Measurements from ENCODE around the gene SMIM8.

Gene SMIM8

DNA sequence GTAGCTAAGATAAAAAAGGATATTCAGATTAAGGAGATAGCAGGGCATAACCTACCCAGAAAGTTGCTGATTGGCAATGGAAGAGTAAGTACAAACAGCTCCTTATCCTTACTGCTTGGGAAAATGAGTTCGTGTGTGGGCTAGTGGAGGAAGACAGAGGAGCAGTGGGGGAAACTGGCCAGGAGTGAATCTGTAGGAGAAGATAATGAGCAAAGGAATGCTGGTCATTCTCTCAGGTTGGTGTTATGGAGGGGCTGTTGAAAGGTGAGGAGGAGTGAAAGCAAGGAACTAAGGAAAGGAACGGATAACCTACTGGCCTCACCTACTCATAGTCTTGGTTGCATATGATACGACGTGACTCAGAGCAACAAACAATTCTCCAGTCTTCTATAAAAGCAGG is 14.0 kb downstream of the SMIM8 start:
- no peak for DNase-seq

DNA sequence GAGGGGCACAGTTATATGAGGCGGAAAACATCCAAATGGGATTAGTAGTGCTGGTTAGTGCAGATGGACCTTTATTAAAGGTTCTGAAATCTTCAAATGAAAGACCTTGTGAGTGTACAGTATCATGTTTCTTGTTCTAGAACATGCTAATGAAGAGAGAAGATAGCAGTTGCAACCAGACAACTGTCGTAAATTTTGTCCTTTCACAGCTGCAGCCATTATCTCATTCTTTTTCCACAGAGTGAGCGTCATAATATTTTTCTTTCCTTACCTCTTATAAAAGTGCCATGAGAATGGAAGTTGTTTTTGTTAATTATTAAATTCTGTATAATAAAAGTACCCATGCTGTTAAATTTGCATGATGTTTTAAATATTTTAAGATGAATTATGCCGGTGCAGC is 17.8 kb downstream of the SMIM8 start:
- no peak for DNase-seq

DNA sequence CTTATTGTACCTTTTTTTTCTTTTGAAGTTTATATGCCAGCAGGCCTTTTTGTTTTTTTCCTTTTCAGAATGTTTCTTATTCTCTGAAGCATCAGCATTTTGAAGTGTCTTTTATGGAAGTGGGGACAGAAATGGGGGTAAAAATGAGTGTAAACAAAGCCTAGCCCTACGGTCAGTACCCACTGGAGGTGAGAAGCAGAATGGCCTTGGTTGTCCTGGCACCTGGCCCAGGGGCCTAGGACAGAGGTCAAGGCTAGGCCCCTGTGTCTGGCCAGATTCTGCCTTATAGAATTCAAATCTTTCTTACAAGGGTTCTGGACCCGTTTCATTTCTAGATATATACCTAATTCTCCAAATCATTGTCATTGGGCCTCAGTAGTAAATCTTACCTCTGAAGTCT is 18.8 kb downstream of the SMIM8 start:
- DNase-seq: no peak

DNA sequence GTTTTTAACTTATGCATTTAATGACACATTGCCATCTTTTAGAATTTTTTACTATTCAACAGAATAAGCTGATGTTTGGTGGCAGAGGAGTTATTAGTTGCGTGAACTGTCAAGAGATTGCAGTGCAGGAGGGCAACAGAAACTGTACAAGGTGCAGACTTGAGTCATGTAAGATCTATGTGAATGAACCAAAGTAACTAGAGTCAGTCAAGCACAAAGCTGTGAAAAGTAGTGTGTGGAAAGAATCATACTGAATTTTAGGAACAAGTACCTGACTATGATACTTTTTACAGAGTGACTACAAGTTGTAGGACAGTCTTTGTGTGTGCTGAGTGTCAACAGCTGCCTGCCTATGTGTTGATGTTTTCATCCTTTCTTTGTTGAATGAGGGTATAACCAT is 19.5 kb downstream of the SMIM8 start:
- DNase-seq: no peak

DNA sequence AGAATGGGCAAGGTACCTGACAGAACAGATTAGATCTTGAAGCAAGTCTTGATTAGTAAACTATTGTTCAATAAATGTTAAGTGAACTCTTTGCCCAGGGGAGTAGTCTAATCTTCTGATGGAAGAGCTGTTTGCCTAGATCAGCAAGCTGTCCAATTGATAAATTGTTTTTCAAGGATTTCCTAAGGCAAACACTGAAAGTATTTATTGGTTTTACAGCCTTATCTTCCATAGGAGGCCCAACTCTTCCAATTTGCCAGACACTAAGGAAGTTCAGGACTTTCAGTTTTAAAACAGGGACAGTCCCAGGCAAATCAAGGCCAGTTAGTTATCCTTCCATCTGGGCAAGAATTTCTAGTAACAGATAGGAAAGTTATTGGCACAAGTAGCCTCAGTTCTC is 20.4 kb downstream of the SMIM8 start:
- no peak for DNase-seq

DNA sequence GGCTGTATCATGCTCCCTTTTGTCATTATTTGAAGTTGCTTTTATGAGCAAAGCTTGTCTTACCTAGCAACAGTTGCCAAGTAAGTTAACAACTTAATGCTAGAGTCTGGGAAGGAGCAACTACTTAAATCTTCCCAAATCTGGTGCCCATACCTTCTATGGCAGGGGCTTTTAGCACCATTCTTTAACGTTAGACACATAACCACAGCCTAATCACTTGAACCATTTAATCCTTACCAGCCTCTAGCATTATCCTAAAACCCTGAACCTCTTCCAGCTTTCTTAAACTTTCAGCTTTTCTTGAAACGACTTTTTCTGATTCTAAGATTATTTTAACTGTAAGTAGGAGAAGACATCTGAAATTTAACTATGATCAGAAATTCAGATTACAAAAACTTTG is 22.3 kb downstream of the SMIM8 start, which contains the start of gene C6orf163:
TSS of gene C6orf163 (plus strand) at position 83 of the 400 bp plus-strand sequence. CDS start at position 370, 287 bp downstream.
- no peak for DNase-seq

DNA sequence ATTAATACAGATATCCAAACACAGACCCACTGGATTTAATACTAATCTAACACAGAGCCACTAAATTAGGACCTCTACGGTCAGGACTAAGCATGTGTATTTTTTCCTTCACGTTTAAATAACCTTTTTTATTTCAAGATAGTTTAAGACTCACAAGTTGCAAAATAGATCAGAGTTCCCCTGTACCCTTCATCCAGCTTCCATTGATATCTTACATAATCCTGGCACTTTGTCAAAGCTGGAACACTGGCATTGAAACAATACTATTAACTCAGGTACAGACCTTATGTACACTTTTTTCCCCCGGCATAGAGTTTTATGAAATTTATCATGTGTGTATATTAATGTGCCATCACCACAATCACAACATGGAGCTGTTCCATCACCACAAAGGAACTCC is 24.3 kb downstream of the SMIM8 start:
- DNase-seq: no peak

DNA sequence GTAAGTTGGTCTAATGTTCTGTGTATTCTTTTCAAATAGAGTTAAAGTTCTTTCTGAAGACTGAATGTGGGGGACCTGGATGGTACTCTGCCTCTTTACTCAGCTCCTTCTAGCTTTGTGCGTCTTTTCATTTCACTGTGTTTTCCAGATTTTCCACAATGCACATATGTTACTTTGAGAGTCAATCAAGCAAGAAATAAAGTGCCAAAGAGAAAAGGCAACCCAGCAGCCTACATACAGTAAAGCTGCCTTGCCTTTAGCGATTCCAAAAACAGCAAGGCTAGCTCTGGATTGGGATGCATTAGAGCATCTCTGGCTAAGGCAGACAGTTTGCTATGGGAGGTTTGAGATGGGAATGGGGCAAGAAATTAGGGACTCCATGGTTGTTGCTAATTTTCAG is 27.5 kb downstream of the SMIM8 start:
- DNase-seq: no peak

DNA sequence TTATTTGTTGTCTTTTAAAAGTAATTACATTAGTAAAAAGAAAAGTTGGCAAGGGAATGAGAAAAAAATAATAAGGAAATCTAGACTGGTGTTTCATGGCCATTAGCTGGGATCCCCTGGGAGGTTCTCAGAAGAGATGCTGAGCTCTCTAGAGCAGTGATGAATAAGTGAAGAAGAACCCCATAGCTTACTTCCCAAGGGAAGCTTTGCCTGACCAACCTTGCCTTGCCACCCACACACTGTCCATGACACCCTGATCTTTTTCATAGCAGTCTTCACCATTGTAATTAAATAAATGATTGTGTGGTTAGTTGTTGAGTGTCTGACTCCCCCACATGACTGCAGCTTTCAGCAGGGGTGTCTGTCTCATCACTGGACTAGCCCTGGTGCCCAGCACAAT is 28.1 kb downstream of the SMIM8 start:
- DNase-seq: no peak

DNA sequence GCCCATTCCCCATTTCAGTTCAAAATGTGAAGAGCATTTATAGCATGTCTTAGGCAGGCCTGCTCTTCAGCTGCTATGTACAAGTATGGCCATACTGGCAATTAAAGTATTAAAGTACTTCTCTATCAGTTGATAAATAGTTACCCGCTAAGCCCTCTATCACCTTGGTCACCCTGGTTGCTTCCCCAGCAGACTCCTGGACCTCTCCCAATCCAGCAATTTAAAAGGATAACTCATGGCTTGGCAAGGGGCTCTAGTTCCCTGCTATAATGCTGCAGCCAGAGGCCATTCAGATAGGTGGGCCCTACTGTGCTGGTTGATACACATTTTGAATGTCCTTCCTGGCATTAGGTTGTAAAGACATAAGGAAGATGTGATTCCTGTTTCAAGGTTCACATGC is 29.2 kb downstream of the SMIM8 start:
- no peak for DNase-seq

DNA sequence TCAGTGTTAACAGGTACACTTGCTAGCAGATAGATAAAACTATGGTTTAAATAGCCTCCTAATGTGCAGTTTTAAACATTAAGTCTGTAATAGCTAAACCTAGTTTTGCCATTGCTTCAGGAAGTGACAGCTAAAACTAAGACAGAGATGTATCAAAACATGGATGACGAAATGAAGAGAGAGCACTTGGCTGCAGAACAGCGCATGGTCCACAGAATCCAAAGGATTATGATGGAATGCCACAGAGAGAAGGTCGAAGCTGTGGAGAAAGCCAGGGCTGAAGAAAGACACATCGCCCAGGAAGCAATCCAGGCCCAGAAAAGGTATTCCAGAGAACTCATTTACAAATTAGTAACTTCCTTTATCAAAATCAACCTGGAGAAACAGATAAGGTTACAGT is 33.8 kb downstream of the SMIM8 start:
- DNase-seq: no peak

DNA sequence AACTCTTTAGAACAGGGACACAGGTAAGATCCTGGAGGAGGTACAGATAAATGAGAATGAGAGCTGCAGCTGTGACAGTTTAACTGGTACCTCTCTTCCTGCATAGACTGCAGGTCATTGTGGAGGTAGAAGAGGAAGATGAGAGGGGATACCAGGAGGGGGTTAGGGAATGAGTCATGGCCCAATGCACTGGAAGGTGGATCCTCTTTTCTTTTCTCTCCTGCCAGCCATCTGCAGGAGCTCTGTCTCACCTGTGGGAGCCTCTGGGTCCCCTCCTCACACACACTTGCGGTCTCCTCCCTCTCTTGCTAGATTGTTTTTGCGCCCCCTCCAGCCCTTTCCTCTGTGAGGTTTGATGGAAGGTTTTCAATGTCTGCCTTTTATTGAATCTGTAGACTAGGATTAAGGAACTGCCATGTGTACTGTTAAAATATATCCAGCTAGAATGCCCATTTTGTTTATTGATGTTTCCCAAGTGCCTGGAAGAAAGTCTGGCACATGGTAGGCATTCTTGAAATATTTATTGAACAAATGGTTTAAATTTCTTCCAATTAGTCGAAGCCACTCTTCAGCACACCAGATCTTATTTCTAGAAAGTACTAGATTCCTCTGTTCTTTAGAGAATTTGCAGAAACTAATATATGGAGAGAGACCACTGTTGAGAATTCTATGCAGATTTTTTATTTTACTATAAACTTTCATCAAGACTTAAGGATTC is 35.2 kb downstream of the SMIM8 start:
- no peak for DNase-seq

DNA sequence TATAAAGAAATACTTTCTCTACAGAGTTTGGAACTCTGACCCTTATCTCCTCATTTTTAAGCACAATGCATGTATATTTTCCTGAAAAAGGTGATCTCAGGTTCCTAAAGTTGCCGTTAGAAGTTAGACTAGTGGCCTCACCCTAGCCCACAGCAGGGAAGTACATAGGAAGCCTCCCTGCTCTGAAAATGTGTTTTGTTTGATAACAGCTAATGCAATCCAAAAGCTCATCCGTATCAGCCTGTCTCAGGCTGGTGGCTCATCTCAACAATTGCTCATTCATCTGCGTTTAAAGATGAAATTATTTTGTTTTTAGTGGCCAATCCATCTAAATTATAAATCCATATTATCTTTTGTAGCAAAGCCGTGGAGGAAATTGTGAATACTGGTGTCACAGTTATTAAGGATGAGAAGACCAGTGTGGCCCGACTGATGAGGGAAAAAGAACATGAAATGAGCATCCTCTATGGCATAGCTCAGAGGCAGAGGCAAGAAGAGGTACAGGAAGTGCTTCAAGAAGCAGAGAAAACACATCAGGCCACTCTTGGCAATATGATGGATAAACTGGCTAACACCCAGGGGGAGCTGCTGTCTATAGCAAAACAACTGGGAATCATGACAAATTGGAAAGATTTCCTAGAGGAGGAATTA is 42.3 kb downstream of the SMIM8 start:
- no peak for DNase-seq

DNA sequence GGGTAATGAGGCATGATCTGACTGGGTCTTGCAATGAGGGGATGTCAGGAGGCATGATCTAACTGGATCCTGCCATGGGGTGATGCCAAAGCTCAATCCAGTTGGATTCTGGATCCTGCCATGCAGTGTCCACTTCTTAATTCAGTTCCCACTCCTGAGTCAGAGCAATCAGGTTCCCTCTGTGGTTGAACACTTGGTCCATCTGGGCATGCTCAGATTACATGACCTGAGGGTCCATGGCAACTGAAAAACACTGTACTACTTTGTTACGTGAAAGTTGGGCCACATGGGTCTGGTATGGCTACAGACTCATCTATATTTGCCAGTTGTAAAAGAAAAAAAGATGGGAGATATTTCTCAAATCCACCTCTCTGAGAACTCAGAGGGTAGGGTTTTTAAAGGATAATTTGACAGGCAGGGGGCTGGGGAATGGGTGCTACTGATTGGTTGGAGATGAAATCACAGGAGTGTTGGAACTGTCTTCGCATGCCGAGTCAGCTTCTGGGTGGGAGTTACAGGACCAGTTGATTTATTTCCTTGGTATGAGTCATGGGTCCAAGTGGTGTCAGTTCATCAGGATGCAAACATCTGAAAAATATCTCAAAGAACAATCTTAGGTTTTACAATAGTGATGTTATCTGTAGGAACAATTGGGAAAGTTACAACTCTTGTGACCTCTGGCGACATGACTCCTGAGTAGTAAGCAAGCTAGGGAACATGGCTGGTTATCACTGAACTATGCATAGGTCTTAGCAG is 43.9 kb downstream of the SMIM8 start:
- DNase-seq: no peak

DNA sequence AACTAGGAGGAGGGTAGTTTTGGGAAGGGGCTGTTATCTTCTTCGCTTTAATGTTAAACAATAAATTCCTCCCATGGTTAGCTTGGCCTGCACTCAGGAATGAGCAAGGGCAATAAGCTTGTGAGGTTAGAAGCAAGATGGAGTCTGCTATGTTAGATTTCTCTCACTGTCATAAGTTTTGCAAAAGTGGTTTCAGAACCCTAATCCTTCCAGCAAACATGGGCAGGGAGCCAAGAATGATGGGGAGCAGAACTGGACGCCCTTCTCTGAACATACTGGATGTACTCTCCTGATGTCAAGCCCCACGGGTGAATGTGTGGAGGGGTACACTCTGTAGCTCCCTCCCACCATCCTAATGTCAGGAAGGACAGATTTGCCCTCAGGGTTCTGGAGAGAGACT is 44.5 kb downstream of the SMIM8 start:
- DNase-seq: no peak

DNA sequence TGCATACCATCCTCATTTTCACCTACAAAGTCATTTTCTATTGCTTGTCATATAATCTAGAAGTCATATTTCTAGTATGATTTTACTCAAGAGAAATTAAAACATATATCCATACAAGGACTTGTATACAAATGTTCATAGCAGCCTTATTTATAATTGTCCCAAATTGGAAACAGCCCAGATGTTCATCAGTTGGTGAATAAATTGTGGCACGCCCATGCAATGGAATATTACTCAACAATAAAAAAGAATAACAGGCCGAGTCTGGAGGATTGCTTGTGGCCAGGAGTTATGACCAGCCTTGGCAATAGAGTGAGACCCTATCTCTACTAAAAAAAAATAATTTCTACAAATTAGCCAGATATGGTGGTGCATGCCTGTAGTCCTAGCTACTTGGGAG is 51.0 kb downstream of the SMIM8 start:
- DNase-seq: no peak

DNA sequence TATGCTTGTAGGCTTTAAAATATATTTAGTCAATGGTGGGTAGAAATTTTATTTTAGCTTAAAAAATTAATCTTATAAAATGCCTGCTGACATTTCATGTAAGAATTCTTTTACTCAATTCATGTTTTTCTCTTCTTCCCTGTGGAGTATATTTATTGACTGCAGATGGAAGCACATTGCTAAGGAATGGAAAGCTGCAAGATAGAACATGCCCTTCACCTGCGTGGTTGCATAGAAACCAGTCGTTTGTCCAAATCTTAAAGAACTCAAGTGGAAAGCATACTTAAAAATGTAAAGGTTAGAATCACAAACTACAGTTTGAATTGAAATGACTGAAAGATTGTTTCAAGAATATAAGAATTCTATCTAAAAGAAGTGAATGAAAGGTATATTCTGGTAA is 52.9 kb downstream of the SMIM8 start:
- DNase-seq: no peak

DNA sequence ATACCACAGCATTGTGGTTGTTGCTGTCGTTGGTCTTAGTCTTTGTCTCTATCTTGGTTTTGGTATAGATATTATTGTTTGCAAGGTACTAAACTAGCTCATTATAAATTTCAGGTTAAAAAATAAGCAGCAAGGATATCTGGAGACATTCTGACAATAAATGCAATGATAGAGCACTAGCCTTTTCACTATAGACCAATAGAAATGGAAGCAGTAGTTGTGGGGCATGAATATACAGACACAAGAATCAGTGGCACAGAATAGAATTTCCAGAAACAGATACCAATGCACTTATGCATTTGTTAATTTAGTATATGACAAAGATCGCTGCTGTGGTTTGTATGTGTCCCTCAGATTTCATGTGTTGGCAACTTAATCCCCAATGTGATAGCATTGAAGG is 54.3 kb downstream of the SMIM8 start:
- DNase-seq: no peak

DNA sequence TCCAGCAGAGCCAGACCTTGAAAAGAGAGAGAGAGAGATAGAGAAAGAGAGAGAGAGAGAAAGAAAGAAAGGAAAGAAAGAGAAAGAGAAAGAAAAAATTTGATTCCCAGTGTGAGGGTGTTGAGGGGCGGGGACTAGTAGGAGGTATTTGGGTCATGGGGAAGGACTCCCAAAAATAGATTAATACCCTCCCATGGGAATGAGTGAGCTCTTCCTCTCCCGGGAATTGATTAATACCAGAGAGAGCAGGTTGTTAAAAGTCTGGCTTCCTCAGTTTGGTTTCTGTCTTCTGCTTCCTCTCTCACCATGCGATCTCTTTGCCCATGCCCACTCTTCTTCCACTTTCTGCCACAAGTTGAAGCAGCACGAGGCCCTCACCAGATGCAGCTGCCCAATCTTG is 56.6 kb downstream of the SMIM8 start:
- no peak for DNase-seq

DNA sequence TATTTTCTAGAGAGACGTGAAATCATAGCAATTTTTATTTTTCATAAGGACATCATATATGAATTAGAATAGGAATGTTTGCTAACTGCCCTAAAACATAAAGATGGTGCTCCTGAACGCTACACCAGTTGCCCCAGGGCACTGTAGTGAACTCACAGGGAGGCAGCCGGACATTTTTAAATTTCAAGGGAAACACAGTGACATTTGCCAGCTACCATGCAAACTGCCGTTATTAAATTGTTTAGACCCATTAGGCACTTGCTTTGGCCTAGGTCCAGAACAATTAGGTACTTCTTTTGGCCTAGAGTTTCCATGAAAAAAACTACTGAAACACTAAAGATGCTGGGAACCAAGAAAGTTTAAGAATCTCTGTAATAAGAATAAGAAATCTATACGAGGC is 60.5 kb downstream of the SMIM8 start:
- DNase-seq: no peak

DNA sequence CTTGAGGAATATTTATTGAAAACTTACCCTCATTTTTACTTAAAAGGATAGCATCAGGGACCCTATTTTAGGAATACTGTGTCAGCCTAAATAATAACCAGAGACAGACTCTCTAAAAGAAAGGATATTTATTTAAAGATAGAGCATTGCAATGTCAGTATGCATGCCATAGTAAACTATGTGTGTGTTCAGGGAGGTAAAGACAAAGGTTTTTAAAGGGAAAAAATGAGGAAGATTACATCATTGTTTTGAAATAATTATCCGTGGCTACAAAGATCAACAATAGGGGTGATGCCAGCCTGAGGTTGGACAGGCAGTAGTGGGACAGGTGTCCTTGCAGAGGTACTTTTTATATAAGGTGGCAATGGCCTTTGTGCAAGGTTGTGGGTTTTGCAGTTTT is 61.6 kb downstream of the SMIM8 start:
- DNase-seq: no peak

DNA sequence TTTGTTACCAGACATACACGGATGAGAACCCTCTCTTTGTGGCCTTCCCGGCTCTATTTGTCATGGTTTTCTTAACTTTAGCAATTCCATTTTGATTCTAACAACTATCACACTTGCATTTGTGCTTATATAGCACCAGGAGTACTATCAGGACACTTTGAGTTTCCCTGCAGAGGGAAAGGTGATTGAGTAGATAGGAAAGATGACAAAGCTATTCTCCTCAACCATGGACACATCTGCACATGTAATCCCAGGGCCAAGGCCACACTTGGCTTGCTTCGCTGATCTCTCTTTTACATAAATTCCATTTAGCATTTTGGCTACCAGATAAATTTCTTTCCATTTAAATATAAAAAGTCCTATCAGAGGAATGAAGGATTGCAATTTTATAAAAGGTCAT is 62.1 kb downstream of the SMIM8 start:
- DNase-seq: no peak

DNA sequence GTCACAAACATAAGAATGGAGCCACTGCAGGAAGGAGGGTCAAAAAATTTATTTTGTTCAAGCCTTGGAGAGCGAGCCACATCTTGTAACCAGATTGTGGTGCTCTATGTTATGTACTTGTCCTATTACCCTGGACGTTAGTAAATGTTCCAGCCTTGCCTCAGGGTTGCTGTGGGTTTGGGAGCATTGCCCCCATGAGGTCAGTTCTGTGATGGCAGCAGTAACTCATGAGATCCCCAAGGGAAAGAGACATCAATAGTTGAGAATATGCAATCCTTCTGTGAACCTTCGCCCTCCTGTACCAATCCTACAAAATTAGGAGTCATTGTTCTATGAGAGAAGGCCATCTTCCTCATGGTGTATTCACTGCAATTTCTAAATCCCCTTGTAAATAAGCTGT is 68.9 kb downstream of the SMIM8 start:
- peak in 1 of 2 experiments; percentile 13 for DNase-seq

Data from SW 1271 (cell line).